H1 (cell line): ENCODE measurements around the gene RWDD3. TPM values are rescaled to one million over a fixed set of nuclear protein-coding genes. Genes with fewer than 3 reads are reported as not detected.

ENCODE experiments used
- CTCF ChIA-PET: fragments of 300-600 bp; sonication (Branson Sonifier 250); formaldehyde crosslinking; loops from one replicate; lab custom pipeline; 2021; ENCODE audit not compliant: partially characterized antibody; lab: Charles Lee
- POLR2A ChIA-PET: fragments of 300-600 bp; sonication (Branson Sonifier 250); formaldehyde crosslinking; loops from one replicate; lab custom pipeline; 2021; ENCODE audit warnings: inconsistent platforms; ENCODE audit not compliant: partially characterized antibody; lab: Charles Lee
- DNase-seq, 2 experiments: peaks; one replicate each; pipeline versions ENCODE4 v3.0.0 to v3.0.0-alpha.2; 2010 to 2022; ENCODE audit warnings: low spot score in 2 of 2, low read depth in 1 of 2, mixed read lengths in 1 of 2
- FAIRE-seq: peaks from 2 replicates; lab custom pipeline; 2011; peaks lifted over from hg19 to GRCh38; lab: Jason Lieb, UNC
- H2AFZ ChIP-seq: 2 replicates; pipeline ENCODE4 v1.8.1; 2012; ENCODE audit warnings: low read length, inconsistent platforms
- H2AK5ac ChIP-seq: 2 replicates; pipeline ENCODE4 v1.6.1; 2013; ENCODE audit warnings: low read depth, low read length
- H2BK120ac ChIP-seq: replicated peaks from 2 replicates; pipeline ENCODE3; 2013; ENCODE audit warnings: low read depth, low read length, inconsistent platforms
- H2BK12ac ChIP-seq: 2 replicates; pipeline ENCODE4 v1.6.1; 2013; ENCODE audit warnings: low read depth, low read length
- H2BK15ac ChIP-seq: 2 replicates; pipeline ENCODE4 v1.6.1; 2013; ENCODE audit warnings: low read length
- H2BK20ac ChIP-seq: 2 replicates; pipeline ENCODE4 v1.6.1; 2013; ENCODE audit warnings: low read length
- H2BK5ac ChIP-seq: 2 replicates; pipeline ENCODE4 v1.6.1; 2013; ENCODE audit warnings: low read depth, low read length
- H3K14ac ChIP-seq: 2 replicates; pipeline ENCODE4 v1.6.1; 2013; ENCODE audit warnings: inconsistent platforms; ENCODE audit not compliant: insufficient read length
- H3K18ac ChIP-seq: 2 replicates; pipeline ENCODE4 v1.6.1; 2013; ENCODE audit warnings: low read length; ENCODE audit errors: extremely low read depth
- H3K23ac ChIP-seq: 2 replicates; pipeline ENCODE4 v1.6.1; 2013; ENCODE audit warnings: inconsistent platforms; ENCODE audit not compliant: insufficient read length
- H3K23me2 ChIP-seq: 2 replicates; pipeline ENCODE4 v1.6.1; 2013; ENCODE audit warnings: low read depth, low read length
- H3K27ac ChIP-seq: 2 replicates; pipeline ENCODE4 v1.6.1; 2011; ENCODE audit warnings: low read depth, low read length, inconsistent platforms
- H3K27me3 ChIP-seq, 4 experiments: replicated peaks in 1 of 4; 1 replicate in 1 of 4; 2 replicates in 3 of 4; pipeline versions ENCODE4 v1.6.1 to v1.8.1; 2011 to 2013; ENCODE audit warnings: low read length in 3 of 4, mild to moderate bottlenecking in 3 of 4, inconsistent platforms in 2 of 4, mixed read lengths in 2 of 4, moderate library complexity in 1 of 4; ENCODE audit not compliant: control insufficient read depth in 3 of 4, insufficient read depth in 3 of 4; ENCODE audit errors: extremely low read depth in 1 of 4
- H3K36me3 ChIP-seq, 4 experiments: 2 replicates each; pipeline versions ENCODE4 v1.6.1 to v1.8.1; 2011 to 2013; ENCODE audit warnings: mild to moderate bottlenecking in 4 of 4, low read length in 3 of 4, moderate library complexity in 2 of 4, control low read depth in 1 of 4, inconsistent platforms in 1 of 4; ENCODE audit not compliant: insufficient read depth in 4 of 4, control insufficient read depth in 2 of 4
- H3K4ac ChIP-seq: replicated peaks from 2 replicates; pipeline ENCODE3; 2013; ENCODE audit warnings: low read length, low read depth, mixed read lengths, inconsistent platforms; ENCODE audit not compliant: insufficient read length
- H3K4me1 ChIP-seq, 4 experiments: replicated peaks in 1 of 4; 1 replicate in 1 of 4; 2 replicates in 3 of 4; pipeline versions ENCODE4 v1.6.1 to v1.8.1; 2011 to 2013; ENCODE audit warnings: low read length in 3 of 4, inconsistent platforms in 2 of 4, mixed read lengths in 1 of 4; ENCODE audit not compliant: insufficient read depth in 4 of 4, control insufficient read depth in 3 of 4
- H3K4me2 ChIP-seq, 2 experiments: 2 replicates each; pipeline versions ENCODE4 v1.6.1 to v1.8.1; 2011 to 2013; ENCODE audit warnings: low read depth in 2 of 2, low read length in 2 of 2, control low read depth in 1 of 2, inconsistent platforms in 1 of 2, mild to moderate bottlenecking in 1 of 2; ENCODE audit not compliant: insufficient read depth in 1 of 2
- H3K4me3 ChIP-seq, 4 experiments: fragments of 200-600, 300-600 bp in 1 of 4; sonication (generic), shearing (Covaris generic), sonication (Bioruptor Twin) in 1 of 4; 2 replicates each; pipeline versions ENCODE4 v1.5.1 to v1.8.1; 2011 to 2016; ENCODE audit warnings: low read length in 4 of 4, low read depth in 3 of 4, control low read depth in 2 of 4, inconsistent platforms in 2 of 4, mild to moderate bottlenecking in 2 of 4, mixed read lengths in 1 of 4, moderate library complexity in 1 of 4; ENCODE audit not compliant: insufficient read depth in 2 of 4; ENCODE audit errors: extremely low read depth in 1 of 4
- H3K56ac ChIP-seq: replicated peaks from 2 replicates; pipeline ENCODE3; 2013; ENCODE audit warnings: low read depth, mild to moderate bottlenecking, mixed read lengths, low read length, inconsistent platforms; ENCODE audit not compliant: insufficient read length
- H3K79me1 ChIP-seq: 2 replicates; pipeline ENCODE4 v1.6.1; 2013; ENCODE audit warnings: low read depth, low read length, control low read depth
- H3K79me2 ChIP-seq, 2 experiments: 2 replicates each; pipeline versions ENCODE4 v1.6.1 to v1.8.1; 2012 to 2013; ENCODE audit warnings: low read length in 2 of 2, mild to moderate bottlenecking in 2 of 2, inconsistent platforms in 1 of 2; ENCODE audit not compliant: insufficient read depth in 2 of 2, control insufficient read depth in 1 of 2
- H3K9ac ChIP-seq, 4 experiments: replicated peaks in 1 of 4; 1 replicate in 1 of 4; 2 replicates in 3 of 4; pipeline versions ENCODE4 v1.6.1 to v1.8.1; 2011 to 2013; ENCODE audit warnings: low read depth in 3 of 4, low read length in 3 of 4, control low read depth in 2 of 4, mild to moderate bottlenecking in 2 of 4, moderate library complexity in 2 of 4, inconsistent platforms in 1 of 4; ENCODE audit errors: extremely low read depth in 1 of 4
- H3K9me3 ChIP-seq, 2 experiments: 2 replicates each; pipeline versions ENCODE4 v1.6.1 to v1.8.1; 2012 to 2013; ENCODE audit warnings: mild to moderate bottlenecking in 2 of 2, moderate library complexity in 2 of 2, control low read depth in 1 of 2, inconsistent platforms in 1 of 2, low read depth in 1 of 2, low read length in 1 of 2, mixed read lengths in 1 of 2; ENCODE audit not compliant: insufficient read depth in 2 of 2
- H4K20me1 ChIP-seq, 2 experiments: replicated peaks in 1 of 2; 2 replicates each; pipeline versions ENCODE3 to v1.8.1; 2011 to 2013; ENCODE audit warnings: inconsistent platforms in 2 of 2, low read length in 2 of 2, mild to moderate bottlenecking in 1 of 2; ENCODE audit not compliant: insufficient read depth in 2 of 2, control insufficient read depth in 1 of 2
- H4K5ac ChIP-seq: 2 replicates; pipeline ENCODE4 v1.6.1; 2013; ENCODE audit warnings: low read length, low read depth, mixed read lengths, inconsistent platforms; ENCODE audit not compliant: insufficient read length
- H4K8ac ChIP-seq: 2 replicates; pipeline ENCODE4 v1.8.0; 2013; ENCODE audit warnings: mild to moderate bottlenecking, moderate library complexity, low read length, inconsistent platforms; ENCODE audit not compliant: insufficient read depth; ENCODE audit errors: extremely low read depth
- H4K91ac ChIP-seq: replicated peaks from 2 replicates; pipeline ENCODE3; 2013; ENCODE audit warnings: low read length, mixed read lengths, inconsistent platforms; ENCODE audit not compliant: insufficient read length
- FOSL1 ChIP-seq: IDR thresholded peaks from 2 replicates; pipeline ENCODE4 v1.6.1; 2011; ENCODE audit warnings: mild to moderate bottlenecking, low read depth, low read length, moderate library complexity; ENCODE audit not compliant: insufficient read depth
- GABPA ChIP-seq: IDR thresholded peaks from 2 replicates; pipeline ENCODE4 v1.6.1; 2011; ENCODE audit warnings: mild to moderate bottlenecking, low read length, moderate library complexity, borderline replicate concordance; ENCODE audit not compliant: insufficient read depth
- HDAC2 ChIP-seq, 2 experiments: fragments of 300-600 bp in 1 of 2; sonication (generic) in 1 of 2; IDR thresholded peaks; 2 replicates each; pipeline ENCODE4 v1.6.1; 2011 to 2012; ENCODE audit warnings: low read depth in 2 of 2, low read length in 2 of 2, mild to moderate bottlenecking in 2 of 2, moderate library complexity in 2 of 2, borderline replicate concordance in 1 of 2, inconsistent platforms in 1 of 2
- NRF1 ChIP-seq: IDR thresholded peaks from 2 replicates; pipeline ENCODE4 v1.6.1; 2011; ENCODE audit warnings: mild to moderate bottlenecking, low read depth, low read length, improper control_type of control experiment
- RXRA ChIP-seq: IDR thresholded peaks from 2 replicates; pipeline ENCODE4 v1.6.1; 2011; ENCODE audit warnings: low read depth, mild to moderate bottlenecking, low read length, moderate library complexity; ENCODE audit not compliant: insufficient read depth
- SIRT6 ChIP-seq: IDR thresholded peaks from one replicate; pipeline ENCODE4 v1.7.1; 2012; ENCODE audit warnings: low read length, inconsistent platforms
- SIX5 ChIP-seq: IDR thresholded peaks from 2 replicates; pipeline ENCODE4 v1.6.1; 2011; ENCODE audit warnings: mild to moderate bottlenecking, low read depth, low read length
- SP1 ChIP-seq: IDR thresholded peaks from 2 replicates; pipeline ENCODE4 v1.6.1; 2011; ENCODE audit warnings: low read depth, low read length
- SP4 ChIP-seq: IDR thresholded peaks from 2 replicates; pipeline ENCODE4 v1.6.1; 2012; ENCODE audit warnings: low read length, inconsistent platforms
- ZNF274 ChIP-seq: IDR thresholded peaks from 2 replicates; pipeline ENCODE4 v1.7.0; 2012; ENCODE audit warnings: low read length, borderline replicate concordance; ENCODE audit errors: extremely low read depth
- WGBS, 2 experiments: shearing (Covaris generic) in 1 of 2; methylation state at CpG; one replicate each; pipeline versions ENCODE4 v1.1.6 to v1.1.7; 2013 to 2015; ENCODE audit warnings: low lambda C conversion rate in 2 of 2, mixed read lengths in 2 of 2, inconsistent platforms in 1 of 2, low coverage in 1 of 2, missing lambda C conversion rate in 1 of 2; ENCODE audit not compliant: insufficient replicate concordance in 2 of 2, insufficient coverage in 1 of 2, insufficient read length in 1 of 2; ENCODE audit errors: extremely low coverage in 1 of 2, missing lambda C conversion rate in 1 of 2; 5-methylcytosine and 5-hydroxymethylcytosine counted together
- polyA plus RNA-seq, 7 experiments: library from polyadenylated mRNA; depleted of rRNA in 3 of 7; stranded (reverse) in 5 of 7; unstranded in 2 of 7; fragments of >200 nt in 5 of 7; fragments of 200-250 nt in 2 of 7; gene quantifications; 1 replicate in 5 of 7; 2 replicates in 1 of 7; 4 replicates in 1 of 7; pipeline versions ENCODE4 v1.2.1 to v1.2.3, GENCODE V29; 2011 to 2013; ENCODE audit warnings: missing spikeins in 2 of 7, mixed read lengths in 2 of 7
- total RNA-seq: library from RNA; stranded (reverse); fragmentation: NEBNext Ultra II Directional; extraction: Animal tissue kit (Norgen Biotek cat#: 25700); gene quantifications from 2 replicates; pipeline ENCODE4 v1.2.1, GENCODE V29; 2021
- TF ChIP-seq, protein P1 (sequence below): IDR thresholded peaks from 2 replicates; pipeline ENCODE4 v1.6.1; 2011; ENCODE audit warnings: low read length, improper control_type of control experiment
- TF ChIP-seq, protein P2 (sequence below): IDR thresholded peaks from 2 replicates; pipeline ENCODE4 v1.6.1; 2012; ENCODE audit warnings: inconsistent platforms

Gene RWDD3
- total and polyA plus RNA-seq, 2 of the 8 experiments (the other 6 are each of a cell fraction or from before 2014, with no cell fraction given): 7.9 to 14.5 TPM

DNA sequence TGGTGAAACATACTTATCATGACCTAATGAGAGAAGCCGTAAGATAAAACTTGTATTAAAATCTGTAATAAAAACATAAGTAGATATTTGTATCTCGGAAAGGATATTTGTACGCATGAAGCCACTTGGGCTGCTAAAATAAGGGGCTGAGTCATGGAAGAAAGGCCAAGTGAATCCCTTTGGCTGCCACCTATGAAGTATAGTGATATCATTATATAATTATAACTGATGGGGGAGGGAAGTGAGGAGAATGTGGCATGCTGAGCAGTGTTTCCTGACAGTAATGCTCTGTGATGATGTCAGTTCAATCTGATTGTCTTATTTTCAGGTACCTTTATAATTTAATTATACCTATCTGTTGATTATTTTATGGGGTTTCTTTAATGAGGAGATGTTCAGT is 13.6 kb downstream of the RWDD3 start:
- H2BK15ac ChIP-seq: no peak overlapping the region
- H3K14ac ChIP-seq: no peak overlapping the region
- WGBS, 2 experiments: 93% methylated on average over 3 of the region's 3 CpGs; no CpG with 5 or more reads in 1 of the 2 experiments
- no peak overlapping the region for H3K4ac ChIP-seq
- DNase-seq (no peak), FAIRE-seq (no peak)
- no peak overlapping the region for H4K91ac ChIP-seq
- no peak overlapping the region for H2BK5ac ChIP-seq
- no peak overlapping the region for H4K5ac ChIP-seq
- 0 out of 2 replicates have a peak, but pooled peaks cover 2% of the 10 kb centered on the region for H3K79me1 ChIP-seq
- H3K9me3 ChIP-seq: no peaks in the 10 kb centered on the region
- CTCF ChIA-PET: interaction anchor here (1.1 kb wide), 1 partner anchor 709 kb away, joined by 5 read pairs; no protein-coding TSS in a partner anchor
- no peak overlapping the region for H2BK20ac ChIP-seq
- no peaks in the 10 kb centered on the region for H4K20me1 ChIP-seq
- H3K18ac ChIP-seq: no peak overlapping the region
- H2AFZ ChIP-seq: no peak overlapping the region
- no peaks in the 10 kb centered on the region; the same call in 1 of the 2 replicates for H3K23me2 ChIP-seq
- H3K79me2 ChIP-seq: no peaks in the 10 kb centered on the region
- peaks cover 0 to 5% (median 0%) of the 10 kb centered on the region in 4 experiments; a peak in 1 of 7 replicates for H3K4me1 ChIP-seq
- H3K23ac ChIP-seq: no peak overlapping the region
- no peak overlapping the region for H3K27ac ChIP-seq
- no peak overlapping the region for H3K9ac ChIP-seq
- POLR2A ChIA-PET: no interaction called here
- no peak overlapping the region for H3K4me3 ChIP-seq
- H3K4me2 ChIP-seq: no peak overlapping the region
- no peak overlapping the region for H3K56ac ChIP-seq
- no peak overlapping the region for H4K8ac ChIP-seq
- no peak overlapping the region for H2AK5ac ChIP-seq
- no peak overlapping the region for H2BK12ac ChIP-seq
- no peaks in the 10 kb centered on the region for H3K27me3 ChIP-seq
- H3K36me3 ChIP-seq: peaks cover 0 to 12% (median 0%) of the 10 kb centered on the region in 4 experiments; a peak in 2 of 8 replicates
- H2BK120ac ChIP-seq: no peak overlapping the region
- no peak for TF ChIP-seq FOSL1
- TF ChIP-seq, protein P1, sequence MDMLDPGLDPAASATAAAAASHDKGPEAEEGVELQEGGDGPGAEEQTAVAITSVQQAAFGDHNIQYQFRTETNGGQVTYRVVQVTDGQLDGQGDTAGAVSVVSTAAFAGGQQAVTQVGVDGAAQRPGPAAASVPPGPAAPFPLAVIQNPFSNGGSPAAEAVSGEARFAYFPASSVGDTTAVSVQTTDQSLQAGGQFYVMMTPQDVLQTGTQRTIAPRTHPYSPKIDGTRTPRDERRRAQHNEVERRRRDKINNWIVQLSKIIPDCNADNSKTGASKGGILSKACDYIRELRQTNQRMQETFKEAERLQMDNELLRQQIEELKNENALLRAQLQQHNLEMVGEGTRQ: no peak
- TF ChIP-seq HDAC2 (IDR thresholded peaks at IDR 0.05; ENCODE audit: borderline replicate concordance in 1 of 2, low read depth in 2 of 2, low read length in 2 of 2): no peak
- no peak for TF ChIP-seq SP4
- TF ChIP-seq SIRT6: no peak
- no peak for TF ChIP-seq RXRA
- TF ChIP-seq SIX5: no peak
- no peak for TF ChIP-seq ZNF274
- no peak for TF ChIP-seq NRF1
- TF ChIP-seq, protein P2, sequence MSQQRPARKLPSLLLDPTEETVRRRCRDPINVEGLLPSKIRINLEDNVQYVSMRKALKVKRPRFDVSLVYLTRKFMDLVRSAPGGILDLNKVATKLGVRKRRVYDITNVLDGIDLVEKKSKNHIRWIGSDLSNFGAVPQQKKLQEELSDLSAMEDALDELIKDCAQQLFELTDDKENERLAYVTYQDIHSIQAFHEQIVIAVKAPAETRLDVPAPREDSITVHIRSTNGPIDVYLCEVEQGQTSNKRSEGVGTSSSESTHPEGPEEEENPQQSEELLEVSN: no peak
- no peak for TF ChIP-seq SP1
- TF ChIP-seq GABPA: no peak
